GM18909 (cell line): ENCODE measurements around the gene RNASEH2A.

ENCODE experiments used
- ATAC-seq: cut with Tn5 transposase; IDR thresholded peaks from one replicate; pipeline ENCODE4 v1.9.1; 2021; ENCODE audit warnings: mild to moderate bottlenecking; ENCODE audit not compliant: unreplicated experiment, poor library complexity

RNASEH2A gene

DNA sequence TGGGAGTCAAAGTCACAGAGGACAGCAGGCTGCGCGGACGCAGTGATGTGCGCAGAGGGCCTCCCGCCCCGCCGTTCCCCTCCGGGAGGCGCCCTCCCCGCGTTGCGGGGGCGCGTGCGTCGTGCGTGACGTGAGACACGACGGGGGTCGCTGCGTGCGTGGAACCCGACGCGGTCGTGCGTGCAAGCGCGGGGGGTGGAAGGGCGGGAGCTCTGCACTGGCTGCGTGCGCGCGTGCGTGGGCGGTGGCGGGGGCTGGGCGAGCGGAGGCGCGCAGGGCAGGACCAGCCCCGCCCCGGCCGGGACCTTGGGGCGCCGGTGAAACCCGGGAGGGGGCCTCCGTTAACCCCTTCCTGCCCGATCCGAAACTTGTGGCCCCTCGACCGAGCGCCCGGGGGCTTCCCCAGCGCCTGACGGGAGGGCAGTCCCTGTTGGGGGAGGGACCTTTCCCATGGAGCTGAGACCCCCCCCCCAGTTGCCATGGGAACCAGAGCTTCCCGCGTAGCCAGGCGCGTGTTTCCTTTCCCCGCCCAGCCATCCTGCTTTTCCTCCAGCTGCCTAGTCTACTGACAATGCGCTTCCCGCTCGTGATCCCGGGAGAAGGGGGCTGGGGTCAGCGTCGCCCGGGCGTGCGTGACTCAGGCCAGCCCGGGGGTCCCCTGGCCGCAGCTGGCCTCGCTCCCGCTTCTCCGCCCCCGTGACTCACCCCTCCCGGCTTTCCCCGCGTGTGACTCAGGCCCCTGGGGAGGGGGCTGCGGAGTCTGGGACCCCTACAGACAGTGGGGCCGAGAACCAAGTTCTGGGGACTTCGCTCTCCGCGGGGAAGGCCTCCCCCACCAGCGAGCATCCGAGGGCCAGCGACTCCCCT, 23.7 kb upstream of the RNASEH2A start:
- peak; percentile 40 for ATAC-seq

DNA sequence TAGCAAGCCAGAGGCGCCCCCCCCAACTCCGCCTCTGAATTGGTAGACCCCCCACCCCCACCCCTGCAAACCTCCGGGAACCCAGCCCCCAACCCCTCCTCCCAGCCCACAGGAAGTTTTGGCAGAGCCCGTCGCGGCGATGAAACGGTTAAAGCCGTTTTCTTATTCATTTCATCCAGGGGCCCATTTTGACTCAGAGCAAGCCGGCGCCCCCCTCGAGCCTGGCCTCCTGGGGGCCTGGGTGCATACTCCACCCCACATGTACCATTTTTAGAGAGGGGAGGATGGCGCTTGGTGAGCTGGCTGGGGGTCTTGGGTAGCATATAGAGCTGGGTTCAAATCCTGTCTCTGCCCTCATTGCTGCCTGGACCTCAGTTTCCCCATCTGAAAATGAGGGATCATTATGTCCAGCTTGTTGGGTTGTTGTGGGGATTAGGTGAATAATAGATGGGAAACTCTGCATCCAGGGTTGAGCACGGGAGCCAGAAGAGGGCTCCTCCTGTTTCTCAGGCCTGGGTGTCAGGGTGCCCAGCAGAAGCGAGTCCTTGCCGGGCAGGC, 23.0 kb upstream of the RNASEH2A start:
- no peak for ATAC-seq

DNA sequence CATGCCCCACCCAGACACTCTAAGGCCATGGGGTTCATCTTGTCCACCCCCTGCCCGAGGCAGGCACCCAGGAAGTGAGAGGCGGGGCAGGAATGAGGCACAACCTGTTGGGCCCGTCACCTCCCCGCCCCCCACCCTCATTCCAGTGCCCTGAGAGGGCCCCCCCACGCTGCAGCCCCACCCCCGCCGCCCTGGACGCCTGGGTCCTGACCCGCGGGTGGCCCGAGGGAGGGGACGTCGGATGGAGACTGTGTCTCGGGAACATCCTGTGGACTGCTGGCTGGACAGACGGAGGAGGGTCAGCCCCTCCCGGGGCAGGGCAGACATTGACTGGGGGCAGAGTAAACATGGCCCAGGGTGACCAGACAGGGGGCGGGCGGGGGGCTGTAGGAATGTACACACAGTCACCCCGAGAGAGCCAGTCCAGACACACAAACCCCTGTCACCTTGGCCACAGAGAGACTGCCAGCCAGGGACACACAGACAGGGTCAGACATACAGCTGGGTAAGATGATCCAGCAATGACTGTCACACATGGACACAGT, 22.5 kb upstream of the RNASEH2A start:
- no peak for ATAC-seq

DNA sequence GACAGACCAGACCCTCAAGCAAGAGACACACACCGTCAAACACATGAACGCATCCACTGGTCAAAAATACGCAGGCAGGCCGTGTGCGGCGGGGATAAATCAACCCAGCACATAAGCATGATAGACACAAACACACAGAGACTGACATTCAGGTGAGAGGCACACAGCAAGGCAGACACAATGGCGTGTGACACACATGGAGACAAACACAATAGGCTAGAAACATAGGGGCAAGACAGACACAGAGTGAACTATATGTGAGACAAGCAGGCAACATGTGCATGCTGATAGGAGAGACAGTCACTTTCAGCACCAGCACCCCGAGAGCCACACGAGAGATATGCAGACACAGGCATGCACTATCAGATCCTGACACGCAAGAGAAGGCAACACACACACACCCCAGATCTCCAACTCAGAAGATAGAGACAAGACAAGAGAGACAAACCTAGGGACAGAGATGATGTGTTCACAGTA, 22.0 kb upstream of the RNASEH2A start:
- ATAC-seq = no peak

DNA sequence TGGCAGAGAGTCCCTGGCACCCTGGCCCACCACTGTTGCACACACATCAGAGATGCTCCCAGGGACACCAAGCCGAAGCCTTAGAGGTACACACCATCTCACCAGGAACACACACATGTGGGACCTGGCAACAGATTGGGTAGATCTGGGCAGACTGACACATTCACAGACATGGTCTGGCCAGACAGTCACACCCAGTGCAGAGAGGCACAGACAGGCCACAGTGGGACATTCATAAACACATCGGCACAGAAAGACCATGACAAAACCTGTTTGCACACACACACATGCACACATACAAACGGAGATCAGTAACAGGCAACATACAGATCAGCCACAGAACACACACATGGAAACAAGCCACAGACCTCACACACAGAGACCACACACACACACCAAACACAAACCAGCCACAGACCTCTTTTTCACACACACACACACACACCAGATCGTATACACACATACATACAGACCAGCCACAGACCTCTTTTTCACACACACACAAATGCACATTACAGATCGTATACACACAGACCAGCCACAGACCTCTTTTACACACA, 21.4 kb upstream of the RNASEH2A start:
- ATAC-seq = no peak

DNA sequence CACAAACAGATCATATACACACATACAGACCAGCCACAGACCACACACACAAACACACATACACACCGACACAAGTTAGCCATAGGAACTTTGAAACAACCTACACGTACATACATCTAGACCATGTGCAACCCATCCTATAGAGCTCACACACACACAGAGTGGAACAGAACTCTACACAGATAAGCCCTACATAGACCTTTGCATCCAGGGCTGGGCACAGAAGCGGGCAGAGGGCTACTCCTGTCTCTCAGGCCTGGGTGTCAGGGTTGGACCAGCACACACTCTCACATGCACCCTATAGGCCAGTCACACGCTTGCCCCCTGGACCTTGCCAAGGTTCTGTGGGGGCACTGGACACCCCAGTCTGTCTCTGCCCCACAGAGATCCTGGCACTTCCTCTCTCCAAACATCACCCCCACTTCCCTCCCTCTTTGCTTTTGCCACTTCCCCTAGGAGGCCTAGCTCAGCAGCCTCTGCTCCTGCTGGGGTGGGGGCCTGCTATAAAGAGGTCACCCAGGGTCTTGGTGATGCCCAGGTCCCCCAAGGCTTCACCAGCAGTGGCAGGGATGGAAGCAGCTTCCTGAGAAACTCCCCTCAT, 20.9 kb upstream of the RNASEH2A start:
- ATAC-seq = no peak

DNA sequence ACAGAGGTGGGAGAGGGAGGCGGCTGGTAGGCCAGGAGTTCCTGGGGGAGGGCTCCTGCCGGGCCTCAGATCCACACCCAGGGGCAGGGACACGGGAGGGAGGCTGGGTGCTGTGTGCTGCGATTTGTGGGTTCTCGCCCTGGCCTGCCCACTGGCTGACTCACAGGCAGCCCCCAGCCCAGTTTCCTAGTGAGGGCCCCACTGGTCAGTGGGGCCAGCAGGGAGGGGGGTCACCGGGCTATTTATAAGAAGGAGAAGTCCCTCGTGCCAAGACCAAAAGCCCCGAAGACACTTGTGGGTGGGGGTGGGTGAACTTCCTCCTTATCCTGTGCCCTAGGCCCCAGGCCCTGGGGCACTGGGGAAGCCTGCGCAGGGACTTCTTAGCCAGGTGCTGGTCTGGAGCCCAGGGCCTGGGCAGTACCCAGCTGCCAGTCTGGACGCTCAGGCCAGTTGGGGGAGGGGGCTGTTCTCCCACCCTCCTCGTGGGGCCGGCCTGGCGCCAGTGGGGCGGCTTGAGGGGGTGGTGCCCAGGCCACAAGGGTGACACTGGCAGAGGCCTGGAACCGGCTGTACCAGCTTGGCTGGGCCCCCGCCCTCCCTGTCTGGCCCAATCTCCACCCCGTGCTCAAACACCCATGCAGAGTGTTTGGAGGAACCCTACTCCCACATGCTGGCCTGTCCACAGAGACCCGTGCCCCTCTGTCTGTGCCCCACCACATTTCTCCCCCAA, 20.1 kb upstream of the RNASEH2A start:
- no peak for ATAC-seq

DNA sequence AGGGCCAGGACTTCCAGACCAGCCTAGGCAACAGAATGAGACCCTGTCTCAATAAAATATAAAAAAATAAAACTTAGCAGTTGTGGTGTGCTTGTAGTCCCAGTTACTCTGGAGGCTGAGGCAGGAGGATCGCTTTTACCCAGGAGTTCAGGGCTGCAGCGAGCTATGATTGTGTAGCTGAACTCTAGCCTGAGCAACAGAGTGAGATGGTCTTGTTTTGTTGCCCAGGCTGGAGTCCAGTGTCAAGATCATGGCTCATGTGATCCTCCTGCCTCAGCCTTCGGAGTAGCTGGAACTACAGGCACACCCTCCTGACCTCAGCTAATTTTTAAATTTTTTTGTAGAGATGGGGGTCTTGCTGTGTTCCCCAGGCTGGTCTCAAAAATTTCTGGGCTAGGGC, 19.4 kb upstream of the RNASEH2A start:
- no peak for ATAC-seq

DNA sequence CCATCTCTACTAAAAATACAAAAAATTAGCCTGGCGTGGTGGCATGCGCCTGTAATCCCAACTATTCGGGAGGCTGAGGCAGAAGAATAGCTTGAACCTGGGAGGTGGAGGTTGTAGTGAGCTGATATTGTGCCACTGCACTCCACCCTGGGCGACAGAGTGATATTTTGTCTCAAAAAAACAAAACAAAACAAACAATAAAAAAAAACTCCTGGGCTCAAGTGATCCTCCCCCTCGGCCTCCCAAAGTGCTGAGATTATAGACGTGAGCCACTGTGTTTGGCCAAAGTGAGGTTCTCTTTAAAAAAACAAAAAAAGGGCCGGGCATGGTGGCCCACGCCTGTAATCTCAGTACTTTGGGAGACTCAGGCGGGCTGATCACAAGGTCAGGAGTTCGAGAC, 18.9 kb upstream of the RNASEH2A start:
- ATAC-seq = no peak

DNA sequence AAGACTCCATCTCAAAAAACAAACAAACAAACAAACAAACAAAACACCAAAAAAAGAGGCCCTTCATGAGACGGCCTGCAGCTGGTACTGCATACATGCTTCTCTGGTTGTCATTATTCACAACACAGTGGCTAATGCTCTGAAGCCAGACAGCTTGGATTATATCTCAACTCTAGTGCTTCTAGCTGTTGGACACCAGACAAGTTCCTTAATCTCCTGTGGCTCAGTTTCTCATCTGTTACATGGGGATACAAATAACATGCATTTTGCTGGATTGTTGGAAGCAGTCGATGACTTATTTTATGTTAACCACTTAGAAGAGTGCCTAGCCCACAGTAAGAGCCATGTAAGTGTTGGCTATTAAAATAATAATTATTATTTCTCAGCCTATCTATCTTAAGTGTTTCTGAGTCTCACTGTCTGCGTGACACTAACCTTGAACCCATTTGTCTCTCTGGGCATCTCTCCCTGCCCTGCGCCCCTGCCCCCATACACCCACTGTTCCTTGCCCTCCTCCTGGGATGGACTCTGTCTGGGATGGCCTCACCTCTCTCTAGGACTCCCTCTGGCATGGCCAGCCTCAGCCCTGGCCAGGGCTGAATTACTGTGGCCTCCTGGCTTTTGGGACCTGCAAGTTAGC, 18.2 kb upstream of the RNASEH2A start:
- ATAC-seq = no peak

DNA sequence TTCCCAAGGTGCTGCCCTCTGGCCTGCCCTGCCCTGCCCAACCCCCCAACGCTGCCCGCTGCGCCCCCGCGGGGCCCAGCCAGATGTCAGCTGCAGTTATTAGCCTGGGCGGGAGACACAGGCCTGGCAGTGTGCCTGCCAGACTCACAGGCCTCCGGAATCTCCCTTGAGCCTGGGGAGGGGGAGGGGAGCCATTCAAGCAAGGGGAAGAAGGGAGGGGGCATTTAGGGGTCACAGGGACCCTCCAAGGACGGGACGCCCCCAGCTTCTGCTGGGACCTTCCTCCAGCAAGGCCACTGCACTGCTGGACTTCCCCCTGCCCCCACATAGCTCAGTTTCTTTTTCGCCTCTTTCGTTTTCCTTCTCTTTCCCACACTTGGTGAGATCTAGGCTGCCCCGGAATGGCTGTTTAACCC, 17.7 kb upstream of the RNASEH2A start:
- ATAC-seq = no peak

DNA sequence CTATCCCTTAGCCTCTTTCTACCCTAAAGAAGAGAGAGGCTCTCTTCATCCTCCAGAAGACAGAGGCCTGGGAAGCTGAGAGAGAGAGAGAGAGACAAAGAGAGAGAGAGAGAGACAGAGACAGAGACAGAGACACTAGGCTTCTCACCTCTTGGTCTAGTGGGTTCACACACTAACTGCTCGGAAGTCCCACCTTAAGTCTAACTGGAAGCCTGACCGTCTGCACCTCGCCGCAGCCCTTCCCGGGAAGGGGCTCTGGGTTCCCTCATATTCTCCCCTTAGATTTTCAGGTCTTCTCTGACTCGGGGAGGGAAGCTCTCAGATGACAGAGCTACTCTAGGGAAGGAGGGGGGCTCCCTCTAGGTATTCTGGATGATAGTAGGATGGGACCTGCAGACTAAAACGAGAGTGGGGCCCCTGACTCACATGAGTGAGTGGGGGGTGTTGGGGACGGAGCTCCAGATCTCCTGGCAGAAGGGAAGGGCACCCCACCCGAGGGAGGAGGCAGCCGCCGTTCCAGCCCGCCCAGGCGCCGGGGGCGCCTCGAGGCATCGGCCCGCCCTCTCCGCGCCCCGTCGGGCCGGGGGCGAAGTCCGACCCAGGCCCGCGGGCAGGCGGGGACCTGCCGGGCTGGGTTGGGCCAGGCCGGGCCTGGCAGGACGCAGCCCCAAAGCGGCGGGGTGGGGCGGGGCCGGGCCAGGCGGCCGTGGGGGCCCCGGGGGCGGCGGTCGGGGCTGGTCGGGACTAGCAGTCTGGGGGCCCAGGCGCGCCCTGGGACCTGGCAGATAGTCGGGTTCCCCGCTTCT, 17.1 kb upstream of the RNASEH2A start:
- ATAC-seq = no peak

DNA sequence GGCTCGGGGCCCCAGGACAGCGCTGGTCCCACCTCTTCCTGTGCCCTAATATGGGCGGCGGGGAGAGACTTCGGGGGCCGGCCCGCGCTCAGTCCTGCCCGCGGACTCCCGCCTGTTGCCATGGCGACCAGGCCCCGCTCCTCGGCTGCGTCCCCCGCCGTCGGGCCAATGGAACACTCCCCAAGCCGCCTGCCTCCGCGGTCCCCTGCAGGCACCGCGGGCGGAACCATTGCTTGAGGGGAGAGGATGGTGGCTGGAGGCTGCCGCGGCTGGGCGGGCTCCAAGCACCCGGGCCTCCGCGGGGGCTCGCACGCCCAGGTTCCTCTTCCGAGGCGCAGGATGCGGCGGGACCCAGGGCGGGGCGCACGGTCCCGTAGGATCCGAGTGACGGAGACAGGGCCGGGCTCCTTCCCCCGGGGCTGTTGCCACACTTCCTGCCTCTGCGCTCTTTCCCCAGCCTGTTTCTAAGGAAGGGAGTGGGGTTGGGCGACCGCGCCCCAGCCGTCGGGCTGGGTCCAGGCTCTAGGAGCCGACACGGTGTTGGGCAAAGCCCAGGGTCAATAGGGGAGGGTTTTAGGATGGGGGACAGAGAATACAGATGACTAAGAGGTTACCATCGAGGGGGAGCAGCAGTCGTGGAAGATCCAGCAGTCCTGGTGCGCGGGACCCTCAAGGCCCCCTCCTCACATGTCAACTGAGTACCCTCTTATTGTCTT, 16.3 kb upstream of the RNASEH2A start:
- peak; percentile 47 for ATAC-seq

DNA sequence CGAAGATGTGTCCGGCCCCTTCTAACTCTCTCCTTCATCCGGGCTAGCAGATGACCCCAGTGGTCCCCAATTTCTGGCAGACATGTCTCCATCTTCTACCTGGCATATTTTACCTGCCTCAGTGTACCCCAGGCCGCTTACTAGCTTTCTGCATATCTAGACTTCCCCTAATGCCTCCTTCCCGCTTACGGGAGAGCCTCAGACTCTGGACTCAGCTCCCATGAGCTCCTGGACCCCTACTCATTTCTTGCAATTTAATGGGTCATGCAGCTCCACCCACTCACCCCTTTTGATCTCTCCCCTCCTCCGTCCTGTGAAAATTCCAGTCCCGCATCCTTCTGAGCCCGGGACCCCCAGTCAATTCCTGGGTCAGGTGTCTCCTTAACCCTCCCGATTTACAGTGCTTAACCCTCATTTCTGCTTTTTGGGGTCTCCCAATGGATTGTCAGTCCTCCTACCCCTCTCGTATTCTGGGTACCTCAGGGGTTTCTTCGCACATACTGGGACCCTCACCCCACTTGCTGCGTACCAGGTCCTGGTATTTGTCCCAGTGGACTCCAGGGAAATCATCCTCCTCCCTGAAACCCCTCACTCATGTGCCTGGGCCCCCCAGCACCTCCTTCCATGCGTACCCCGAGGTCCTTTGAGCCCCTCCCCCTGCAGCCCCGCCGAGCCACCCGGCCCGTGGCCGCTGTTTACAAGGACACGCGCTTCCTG, 15.6 kb upstream of the RNASEH2A start:
- ATAC-seq = no peak

DNA sequence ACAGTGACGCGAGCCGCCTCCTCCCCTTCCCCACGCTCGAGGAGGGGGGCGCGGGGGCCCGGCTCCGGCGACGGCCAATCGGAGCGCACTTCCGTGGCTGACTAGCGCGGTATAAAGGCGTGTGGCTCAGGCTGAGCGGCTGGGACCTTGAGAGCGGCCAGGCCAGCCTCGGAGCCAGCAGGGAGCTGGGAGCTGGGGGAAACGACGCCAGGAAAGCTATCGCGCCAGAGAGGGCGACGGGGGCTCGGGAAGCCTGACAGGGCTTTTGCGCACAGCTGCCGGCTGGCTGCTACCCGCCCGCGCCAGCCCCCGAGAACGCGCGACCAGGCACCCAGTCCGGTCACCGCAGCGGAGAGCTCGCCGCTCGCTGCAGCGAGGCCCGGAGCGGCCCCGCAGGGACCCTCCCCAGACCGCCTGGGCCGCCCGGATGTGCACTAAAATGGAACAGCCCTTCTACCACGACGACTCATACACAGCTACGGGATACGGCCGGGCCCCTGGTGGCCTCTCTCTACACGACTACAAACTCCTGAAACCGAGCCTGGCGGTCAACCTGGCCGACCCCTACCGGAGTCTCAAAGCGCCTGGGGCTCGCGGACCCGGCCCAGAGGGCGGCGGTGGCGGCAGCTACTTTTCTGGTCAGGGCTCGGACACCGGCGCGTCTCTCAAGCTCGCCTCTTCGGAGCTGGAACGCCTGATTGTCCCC, 14.9 kb upstream of the RNASEH2A start, which contains the start of gene JUNB:
Gene JUNB (plus strand): TSS at position 142 of the 706 bp plus-strand sequence. CDS start 286 bp downstream, at position 428.
- ATAC-seq = peak; percentile 36

DNA sequence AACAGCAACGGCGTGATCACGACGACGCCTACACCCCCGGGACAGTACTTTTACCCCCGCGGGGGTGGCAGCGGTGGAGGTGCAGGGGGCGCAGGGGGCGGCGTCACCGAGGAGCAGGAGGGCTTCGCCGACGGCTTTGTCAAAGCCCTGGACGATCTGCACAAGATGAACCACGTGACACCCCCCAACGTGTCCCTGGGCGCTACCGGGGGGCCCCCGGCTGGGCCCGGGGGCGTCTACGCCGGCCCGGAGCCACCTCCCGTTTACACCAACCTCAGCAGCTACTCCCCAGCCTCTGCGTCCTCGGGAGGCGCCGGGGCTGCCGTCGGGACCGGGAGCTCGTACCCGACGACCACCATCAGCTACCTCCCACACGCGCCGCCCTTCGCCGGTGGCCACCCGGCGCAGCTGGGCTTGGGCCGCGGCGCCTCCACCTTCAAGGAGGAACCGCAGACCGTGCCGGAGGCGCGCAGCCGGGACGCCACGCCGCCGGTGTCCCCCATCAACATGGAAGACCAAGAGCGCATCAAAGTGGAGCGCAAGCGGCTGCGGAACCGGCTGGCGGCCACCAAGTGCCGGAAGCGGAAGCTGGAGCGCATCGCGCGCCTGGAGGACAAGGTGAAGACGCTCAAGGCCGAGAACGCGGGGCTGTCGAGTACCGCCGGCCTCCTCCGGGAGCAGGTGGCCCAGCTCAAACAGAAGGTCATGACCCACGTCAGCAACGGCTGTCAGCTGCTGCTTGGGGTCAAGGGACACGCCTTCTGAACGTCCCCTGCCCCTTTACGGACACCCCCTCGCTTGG, 14.1 kb upstream of the RNASEH2A start:
- no peak for ATAC-seq
